HFF-Myc (cell line): Measurements from ENCODE around the gene EIF4G3.

Experiments used
- DNase-seq: peaks from one replicate; pipeline ENCODE4 v3.0.0-alpha.2; 2011; ENCODE audit warnings: low read depth; ENCODE audit errors: extremely low read depth
- H3K4me3 ChIP-seq: replicated peaks from 2 replicates; pipeline ENCODE4 v1.5.1; 2011; ENCODE audit warnings: low read depth, mild to moderate bottlenecking, control low read depth, low read length
- TF ChIP-seq, protein P1 (sequence below): IDR thresholded peaks from 2 replicates; pipeline ENCODE4 v1.5.1; 2012; ENCODE audit warnings: mild to moderate bottlenecking, low read depth, low read length, control low read depth; ENCODE audit errors: missing control alignments

The EIF4G3 gene

DNA sequence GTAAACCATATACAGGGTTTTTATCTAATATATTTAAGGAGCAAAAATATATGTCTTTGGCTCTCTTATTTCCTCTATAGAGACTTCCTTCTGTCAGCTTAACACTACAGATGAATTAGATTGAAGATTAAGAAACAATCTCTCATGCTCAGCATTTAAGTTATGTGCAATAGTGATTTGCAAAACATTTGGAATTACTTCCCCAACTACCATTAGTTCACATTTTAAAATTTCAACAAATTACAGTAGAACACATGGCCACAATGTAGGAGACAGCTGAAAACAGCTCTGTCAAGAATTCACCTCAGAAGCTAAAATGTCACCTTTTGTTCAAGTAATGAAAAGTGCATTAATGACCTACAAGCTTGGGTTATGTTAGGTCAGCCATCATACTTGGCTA is 177.9 kb downstream of the EIF4G3 start:
- no peak overlapping the region for H3K4me3 ChIP-seq
- no peak for DNase-seq
- TF ChIP-seq, protein P1, sequence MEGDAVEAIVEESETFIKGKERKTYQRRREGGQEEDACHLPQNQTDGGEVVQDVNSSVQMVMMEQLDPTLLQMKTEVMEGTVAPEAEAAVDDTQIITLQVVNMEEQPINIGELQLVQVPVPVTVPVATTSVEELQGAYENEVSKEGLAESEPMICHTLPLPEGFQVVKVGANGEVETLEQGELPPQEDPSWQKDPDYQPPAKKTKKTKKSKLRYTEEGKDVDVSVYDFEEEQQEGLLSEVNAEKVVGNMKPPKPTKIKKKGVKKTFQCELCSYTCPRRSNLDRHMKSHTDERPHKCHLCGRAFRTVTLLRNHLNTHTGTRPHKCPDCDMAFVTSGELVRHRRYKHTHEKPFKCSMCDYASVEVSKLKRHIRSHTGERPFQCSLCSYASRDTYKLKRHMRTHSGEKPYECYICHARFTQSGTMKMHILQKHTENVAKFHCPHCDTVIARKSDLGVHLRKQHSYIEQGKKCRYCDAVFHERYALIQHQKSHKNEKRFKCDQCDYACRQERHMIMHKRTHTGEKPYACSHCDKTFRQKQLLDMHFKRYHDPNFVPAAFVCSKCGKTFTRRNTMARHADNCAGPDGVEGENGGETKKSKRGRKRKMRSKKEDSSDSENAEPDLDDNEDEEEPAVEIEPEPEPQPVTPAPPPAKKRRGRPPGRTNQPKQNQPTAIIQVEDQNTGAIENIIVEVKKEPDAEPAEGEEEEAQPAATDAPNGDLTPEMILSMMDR, result no peak

DNA sequence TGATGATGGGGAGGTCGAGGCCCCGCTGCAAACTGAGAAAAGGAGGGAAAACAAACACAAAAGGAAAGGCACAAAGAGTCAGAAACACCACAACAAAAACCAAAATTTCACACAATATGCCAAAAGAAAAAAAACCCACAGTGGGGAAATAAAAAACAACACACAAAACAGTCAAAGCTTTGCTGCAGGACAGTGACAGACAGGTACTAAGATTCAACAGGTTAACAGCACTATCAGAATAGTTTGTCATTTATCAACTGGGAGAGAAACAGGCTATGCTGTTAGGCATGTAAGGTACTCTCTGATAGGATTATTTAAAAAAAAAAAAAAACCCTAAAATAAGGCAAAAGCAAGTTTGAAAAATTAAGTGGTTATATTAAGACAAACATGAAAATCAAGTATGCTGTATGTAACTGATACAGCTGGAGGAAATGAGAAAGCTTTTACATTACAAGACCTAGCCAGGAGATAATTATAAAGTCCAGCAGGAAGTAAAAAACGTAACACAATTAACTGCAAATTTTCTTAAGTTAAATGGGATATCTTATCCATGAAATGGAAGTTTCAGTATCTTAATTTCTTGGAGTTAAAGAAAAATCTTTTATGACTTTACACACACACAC is 179.0 kb downstream of the EIF4G3 start:
- no peak overlapping the region for H3K4me3 ChIP-seq
- TF ChIP-seq, protein P1, result no peak

GRCh38 chr1:20996554-20996953 is 180.1 kb downstream of the EIF4G3 start:
- TF ChIP-seq, protein P1, result no peak

More for the DNA sequence above, 179.0 kb downstream of the EIF4G3 start:
- no peak for DNase-seq

GRCh38 chr1:20993716-20994575 is 182.8 kb downstream of the EIF4G3 start:
- TF ChIP-seq, protein P1, result no peak
- DNase-seq, result no peak
- no peak overlapping the region for H3K4me3 ChIP-seq

More at GRCh38 chr1:20996554-20996953, 180.1 kb downstream of the EIF4G3 start:
- H3K4me3 ChIP-seq, result no peak overlapping the region
- no peak for DNase-seq

GRCh38 chr1:20992322-20993056 is 184.2 kb downstream of the EIF4G3 start:
- no peak for DNase-seq
- TF ChIP-seq, protein P1, result no peak
- H3K4me3 ChIP-seq, result no peak overlapping the region

DNA sequence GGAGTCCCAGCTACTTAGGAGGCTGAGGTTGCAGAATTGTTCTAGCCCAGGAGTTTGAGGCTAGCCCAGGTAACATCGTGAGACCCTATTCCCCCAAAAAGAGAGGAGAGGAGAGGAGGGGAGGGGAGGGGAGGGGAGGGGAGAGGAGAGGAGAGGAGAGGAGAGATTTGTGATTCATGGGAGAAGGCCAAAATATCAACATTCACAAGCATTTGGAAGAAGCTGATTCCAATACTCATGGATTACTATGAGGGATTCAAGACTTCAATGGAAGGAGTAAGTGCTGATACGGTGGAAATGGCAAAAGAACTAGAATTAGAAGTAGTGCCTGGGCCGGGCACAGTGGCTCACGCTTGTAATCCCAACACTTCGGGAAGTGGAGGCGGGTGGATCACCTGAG is 187.8 kb downstream of the EIF4G3 start:
- TF ChIP-seq, protein P1, result no peak
- DNase-seq, result no peak
- H3K4me3 ChIP-seq, result no peak overlapping the region
